Measurements from ENCODE around the gene OLFM4.
"Not testable (repeated sequence)": the region's sequence is repeated elsewhere in the genome, so short reads cannot be mapped to it uniquely, and the experiment has no call there.

OLFM4 gene

GRCh38 chr13:52999093-52999696 lies 29.4 kb upstream of the OLFM4 start:
- no peaks in the 10 kb centered on the region for H3K4me1 ChIP-seq (ENCODE audit: control insufficient read depth, insufficient read depth, low read length)
- no peak overlapping the region for H3K4me3 ChIP-seq (ENCODE audit: low read depth, low read length)
- H3K9ac ChIP-seq (ENCODE audit: low read depth, low read length), result no peak overlapping the region
- H3K36me3 ChIP-seq (ENCODE audit: control insufficient read depth, insufficient read depth, low read length), result no peaks in the 10 kb centered on the region
- H3K9me3 ChIP-seq (ENCODE audit: control insufficient read depth, insufficient read depth, low read length), result no peaks in the 10 kb centered on the region
- no peaks in the 10 kb centered on the region for H3K27me3 ChIP-seq (ENCODE audit: control insufficient read depth, insufficient read depth, low read length)

- no peaks in the 10 kb centered on the region for H3K4me1 ChIP-seq (ENCODE audit: control insufficient read depth, insufficient read depth, low read length)
- H3K27me3 ChIP-seq (ENCODE audit: control insufficient read depth, insufficient read depth, low read length), result no peaks in the 10 kb centered on the region
- no peak overlapping the region for H3K4me3 ChIP-seq (ENCODE audit: low read depth, low read length)
- no peaks in the 10 kb centered on the region for H3K36me3 ChIP-seq (ENCODE audit: control insufficient read depth, insufficient read depth, low read length)
- no peak overlapping the region for H3K9ac ChIP-seq (ENCODE audit: low read depth, low read length)
- no peaks in the 10 kb centered on the region for H3K9me3 ChIP-seq (ENCODE audit: control insufficient read depth, insufficient read depth, low read length)
Observed at GRCh38 chr13:53001444-53002225, 27.0 kb upstream of the OLFM4 start.

- Histone ChIP-seq H3K27me3 (ENCODE audit: control insufficient read depth, insufficient read depth, low read length) (no peaks in the 10 kb centered on the region), H3K9me3 (ENCODE audit: control insufficient read depth, insufficient read depth, low read length) (no peaks in the 10 kb centered on the region), H3K9ac (ENCODE audit: low read depth, low read length) (no peak overlapping the region), H3K36me3 (ENCODE audit: control insufficient read depth, insufficient read depth, low read length) (no peaks in the 10 kb centered on the region), H3K4me1 (ENCODE audit: control insufficient read depth, insufficient read depth, low read length) (no peaks in the 10 kb centered on the region), H3K4me3 (ENCODE audit: low read depth, low read length) (no peak overlapping the region)
Observed at GRCh38 chr13:53004573-53004972, 24.0 kb upstream of the OLFM4 start.

GRCh38 chr13:53005626-53006025 lies 23.0 kb upstream of the OLFM4 start:
- Histone ChIP-seq H3K9me3 (ENCODE audit: control insufficient read depth, insufficient read depth, low read length) (no peaks in the 10 kb centered on the region), H3K4me1 (ENCODE audit: control insufficient read depth, insufficient read depth, low read length) (no peaks in the 10 kb centered on the region), H3K4me3 (ENCODE audit: low read depth, low read length) (no peak overlapping the region), H3K36me3 (ENCODE audit: control insufficient read depth, insufficient read depth, low read length) (no peaks in the 10 kb centered on the region), H3K9ac (ENCODE audit: low read depth, low read length) (no peak overlapping the region), H3K27me3 (ENCODE audit: control insufficient read depth, insufficient read depth, low read length) (no peaks in the 10 kb centered on the region)

- no peaks in the 10 kb centered on the region for H3K36me3 ChIP-seq (ENCODE audit: control insufficient read depth, insufficient read depth, low read length)
- no peaks in the 10 kb centered on the region for H3K27me3 ChIP-seq (ENCODE audit: control insufficient read depth, insufficient read depth, low read length)
- no peaks in the 10 kb centered on the region for H3K9me3 ChIP-seq (ENCODE audit: control insufficient read depth, insufficient read depth, low read length)
- no peaks in the 10 kb centered on the region for H3K4me1 ChIP-seq (ENCODE audit: control insufficient read depth, insufficient read depth, low read length)
- H3K4me3 ChIP-seq (ENCODE audit: low read depth, low read length), result no peak overlapping the region
- H3K9ac ChIP-seq (ENCODE audit: low read depth, low read length), result no peak overlapping the region
Observed at GRCh38 chr13:53007872-53008271, 20.7 kb upstream of the OLFM4 start.

- H3K4me3 ChIP-seq (ENCODE audit: low read depth, low read length), result no peak overlapping the region
- H3K9me3 ChIP-seq (ENCODE audit: control insufficient read depth, insufficient read depth, low read length), result no peaks in the 10 kb centered on the region
- no peak overlapping the region for H3K9ac ChIP-seq (ENCODE audit: low read depth, low read length)
- no peaks in the 10 kb centered on the region for H3K27me3 ChIP-seq (ENCODE audit: control insufficient read depth, insufficient read depth, low read length)
- no peaks in the 10 kb centered on the region for H3K36me3 ChIP-seq (ENCODE audit: control insufficient read depth, insufficient read depth, low read length)
- no peaks in the 10 kb centered on the region for H3K4me1 ChIP-seq (ENCODE audit: control insufficient read depth, insufficient read depth, low read length)
Observed at GRCh38 chr13:53010374-53011105, 18.1 kb upstream of the OLFM4 start.

GRCh38 chr13:53012707-53013106 lies 15.9 kb upstream of the OLFM4 start:
- Histone ChIP-seq H3K27me3 (ENCODE audit: control insufficient read depth, insufficient read depth, low read length) (no peaks in the 10 kb centered on the region), H3K9me3 (ENCODE audit: control insufficient read depth, insufficient read depth, low read length) (no peaks in the 10 kb centered on the region), H3K4me1 (ENCODE audit: control insufficient read depth, insufficient read depth, low read length) (no peaks in the 10 kb centered on the region), H3K36me3 (ENCODE audit: control insufficient read depth, insufficient read depth, low read length) (no peaks in the 10 kb centered on the region), H3K4me3 (ENCODE audit: low read depth, low read length) (no peak overlapping the region), H3K9ac (ENCODE audit: low read depth, low read length) (no peak overlapping the region)

GRCh38 chr13:53013113-53013512 lies 15.5 kb upstream of the OLFM4 start:
- Histone ChIP-seq H3K27me3 (ENCODE audit: control insufficient read depth, insufficient read depth, low read length) (no peaks in the 10 kb centered on the region), H3K9me3 (ENCODE audit: control insufficient read depth, insufficient read depth, low read length) (no peaks in the 10 kb centered on the region), H3K4me1 (ENCODE audit: control insufficient read depth, insufficient read depth, low read length) (no peaks in the 10 kb centered on the region), H3K4me3 (ENCODE audit: low read depth, low read length) (no peak overlapping the region), H3K9ac (ENCODE audit: low read depth, low read length) (no peak overlapping the region), H3K36me3 (ENCODE audit: control insufficient read depth, insufficient read depth, low read length) (no peaks in the 10 kb centered on the region)

GRCh38 chr13:53014018-53014417 lies 14.6 kb upstream of the OLFM4 start:
- not testable (repeated sequence) for H3K9me3 ChIP-seq (ENCODE audit: control insufficient read depth, insufficient read depth, low read length); H3K4me1 ChIP-seq (ENCODE audit: control insufficient read depth, insufficient read depth, low read length); H3K27me3 ChIP-seq (ENCODE audit: control insufficient read depth, insufficient read depth, low read length); H3K36me3 ChIP-seq (ENCODE audit: control insufficient read depth, insufficient read depth, low read length); H3K9ac ChIP-seq (ENCODE audit: low read depth, low read length); H3K4me3 ChIP-seq (ENCODE audit: low read depth, low read length)

GRCh38 chr13:53014495-53015443 lies 13.8 kb upstream of the OLFM4 start:
- Histone ChIP-seq H3K27me3 (ENCODE audit: control insufficient read depth, insufficient read depth, low read length) (no peaks in the 10 kb centered on the region), H3K4me1 (ENCODE audit: control insufficient read depth, insufficient read depth, low read length) (no peaks in the 10 kb centered on the region), H3K36me3 (ENCODE audit: control insufficient read depth, insufficient read depth, low read length) (no peaks in the 10 kb centered on the region), H3K9me3 (ENCODE audit: control insufficient read depth, insufficient read depth, low read length) (no peaks in the 10 kb centered on the region), H3K4me3 (ENCODE audit: low read depth, low read length) (no peak overlapping the region), H3K9ac (ENCODE audit: low read depth, low read length) (no peak overlapping the region)

GRCh38 chr13:53015971-53016370 lies 12.6 kb upstream of the OLFM4 start:
- Histone ChIP-seq H3K36me3 (ENCODE audit: control insufficient read depth, insufficient read depth, low read length) (no peaks in the 10 kb centered on the region), H3K4me3 (ENCODE audit: low read depth, low read length) (no peak overlapping the region), H3K27me3 (ENCODE audit: control insufficient read depth, insufficient read depth, low read length) (no peaks in the 10 kb centered on the region)

More at GRCh38 chr13:53015971-53016370, 12.6 kb upstream of the OLFM4 start:
- Histone ChIP-seq H3K9me3 (ENCODE audit: control insufficient read depth, insufficient read depth, low read length) (no peaks in the 10 kb centered on the region), H3K4me1 (ENCODE audit: control insufficient read depth, insufficient read depth, low read length) (no peaks in the 10 kb centered on the region), H3K9ac (ENCODE audit: low read depth, low read length) (no peak overlapping the region)
